Measurements from ENCODE around the gene ASB2. TPM values are rescaled to one million over a fixed set of nuclear protein-coding genes. Genes with fewer than 3 reads are reported as not detected.

The ASB2 gene
- total and polyA plus RNA-seq, 2 of the 4 experiments (the other 2 are of a cell fraction), result 0.54 to 0.77 TPM

GRCh38 chr14:93951635-93952540 is 24.5 kb downstream of the ASB2 start:
- Histone ChIP-seq H3K4me3 (ENCODE audit: insufficient read depth, low read depth, low read length) (no peak overlapping the region), H3K36me3 (ENCODE audit: control insufficient read depth, insufficient read depth, low read length) (no peaks in the 10 kb centered on the region), H3K9me1 (ENCODE audit: insufficient read depth, low read length) (no peaks in the 10 kb centered on the region), H2BK20ac (ENCODE audit: low read depth, low read length) (no peak overlapping the region), H2AK5ac (ENCODE audit: low read depth, low read length) (no peak overlapping the region), H2BK120ac (ENCODE audit: low read depth, low read length) (no peak overlapping the region), H3K4me1 (ENCODE audit: control insufficient read depth, insufficient read depth, low read length) (no peaks in the 10 kb centered on the region), H3K27me3 (ENCODE audit: control insufficient read depth, insufficient read depth, low read length) (peaks cover 2% of the 10 kb centered on the region; the same call in 1 of the 2 replicates), H3K14ac (replicated peaks; ENCODE audit: low read depth, low read length) (no peak overlapping the region), H3K56ac (ENCODE audit: extremely low read depth, insufficient read depth, low read length) (no peak overlapping the region), H2BK15ac (ENCODE audit: low read depth, low read length) (no peak overlapping the region), H3K4ac (ENCODE audit: low read depth, low read length) (no peak overlapping the region), H2AK9ac (replicated peaks; ENCODE audit: low read depth, low read length, poor library complexity) (no peak overlapping the region), H3K23ac (ENCODE audit: low read depth, low read length) (no peak overlapping the region), H4K91ac (ENCODE audit: insufficient read depth, low read depth, low read length) (no peak overlapping the region), H3K79me1 (ENCODE audit: low read depth in 1 of 2, low read length in 2 of 2) (no peaks in the 10 kb centered on the region), H3K27ac (ENCODE audit: insufficient read depth, low read length) (no peak overlapping the region), H4K8ac (ENCODE audit: low read depth in 2 of 2, low read length in 2 of 2) (no peak overlapping the region), H4K20me1 (ENCODE audit: insufficient read depth, low read length) (no peaks in the 10 kb centered on the region), H3K18ac (ENCODE audit: low read depth, low read length) (no peak overlapping the region), H3K4me2 (ENCODE audit: low read depth, low read length) (no peak overlapping the region), H3K9me3 (ENCODE audit: control insufficient read depth, insufficient read depth, low read length) (no peaks in the 10 kb centered on the region), H3K9ac (ENCODE audit: low read depth, low read length) (no peak overlapping the region), H4K5ac (ENCODE audit: low read depth, low read length) (no peak overlapping the region), H2BK5ac (ENCODE audit: low read depth, low read length, poor library complexity, severe bottlenecking) (no peak overlapping the region), H2AFZ (replicated peaks; ENCODE audit: low read length, poor library complexity) (no peak overlapping the region)
- DNase-seq (peak; percentile 7), ATAC-seq (ENCODE audit: low read depth) (no peak)
- TF ChIP-seq RAD21 (IDR thresholded peaks at IDR 0.05; ENCODE audit: low read length) (no peak), CEBPB (IDR thresholded peaks at IDR 0.05; ENCODE audit: low read depth, low read length) (no peak), ELK1 (IDR thresholded peaks at IDR 0.05; ENCODE audit: borderline replicate concordance, low read depth, low read length) (no peak), MAZ (IDR thresholded peaks at IDR 0.05; ENCODE audit: borderline replicate concordance, low read depth, low read length) (no peak), USF2 (IDR thresholded peaks at IDR 0.05; ENCODE audit: low read depth, low read length) (no peak), BHLHE40 (IDR thresholded peaks at IDR 0.05; ENCODE audit: low read depth, low read length) (no peak), RFX5 (IDR thresholded peaks at IDR 0.05; ENCODE audit: low read depth, low read length) (no peak), RCOR1 (IDR thresholded peaks at IDR 0.05; ENCODE audit: insufficient replicate concordance, low read length) (no peak)
- POLR2A ChIA-PET (ENCODE audit: unreplicated experiment), result no interaction called here
- CTCF ChIA-PET, result interaction anchor here (1.7 kb wide), 1 partner anchor 12 kb away, joined by 8 read pairs; no protein-coding TSS in a partner anchor
- dilution Hi-C loops (cut with HindIII; ENCODE audit: low sequenced_read_pairs, unreplicated experiment) (no loop called here), intact Hi-C loops (cut with micrococcal nuclease) (no loop called here), in situ Hi-C loops (cut with MboI; ENCODE audit: low sequenced_read_pairs) (no loop called here)
- WGBS, 2 experiments (ENCODE audit: extremely low coverage in 2 of 2, insufficient read length in 1 of 2), result no CpG with 5 or more reads among the region's 7 CpGs
- no TSS peak for BruUV-seq (replicated peaks)

All from IMR-90 (cell line).